IMR-90 (cell line): ENCODE measurements around the gene CD27.

Experiments used
- CTCF ChIP-seq: conservative IDR thresholded peaks from 2 replicates; pipeline ENCODE4 v1.5.1; 2012; ENCODE audit warnings: mild to moderate bottlenecking, low read depth, low read length, improper control_type of control experiment
- FOS ChIP-seq: fragments of 150-350 bp; IDR thresholded peaks from 2 replicates; pipeline ENCODE4 v1.6.1; 2016; ENCODE audit warnings: low read depth, low read length
- POLR2A ChIP-seq: IDR thresholded peaks from 2 replicates; pipeline ENCODE4 v1.6.1; 2012; ENCODE audit warnings: mild to moderate bottlenecking, low read depth, low read length
- RCOR1 ChIP-seq: IDR thresholded peaks from 2 replicates; pipeline ENCODE4 v1.6.1; 2012; ENCODE audit warnings: mild to moderate bottlenecking, low read length, improper control_type of control experiment; ENCODE audit not compliant: insufficient replicate concordance

- no peak for TF ChIP-seq FOS
- TF ChIP-seq CTCF: no peak
- no peak for TF ChIP-seq POLR2A
- no peak for TF ChIP-seq RCOR1
Observed at GRCh38 chr12:6418796-6419195, 26.0 kb upstream of the CD27 start.
